Hepatocyte (in vitro differentiated cells): Measurements from ENCODE around the gene NR6A1. TPM values are rescaled to one million over a fixed set of nuclear protein-coding genes. Genes with fewer than 3 reads are reported as not detected.

Source experiments
- DNase-seq: peaks from one replicate; pipeline ENCODE4 v3.0.0-alpha.2; 2016; ENCODE audit warnings: low spot score
- H2AFZ ChIP-seq: fragments of 200-600 bp; sonication (generic); 2 replicates; pipeline ENCODE4 v1.6.0; 2016; ENCODE audit warnings: antibody characterized with exemption, mild to moderate bottlenecking
- H3K27ac ChIP-seq: fragments of 200-600 bp; sonication (generic); 2 replicates; pipeline ENCODE4 v1.5.1; 2016; ENCODE audit warnings: mild to moderate bottlenecking
- H3K27me3 ChIP-seq: fragments of 200-600 bp; sonication (generic); 2 replicates; pipeline ENCODE4 v1.6.1; 2016
- H3K36me3 ChIP-seq: fragments of 200-600 bp; sonication (generic); replicated peaks from 2 replicates; pipeline ENCODE4 v1.5.1; 2016; ENCODE audit warnings: low read depth; ENCODE audit not compliant: insufficient read depth
- H3K4me1 ChIP-seq: fragments of 200-600 bp; sonication (generic); 2 replicates; pipeline ENCODE4 v1.5.1; 2016; ENCODE audit warnings: mild to moderate bottlenecking, moderate library complexity; ENCODE audit not compliant: insufficient read depth
- H3K4me2 ChIP-seq: fragments of 200-600 bp; sonication (generic); 2 replicates; pipeline ENCODE4 v1.6.0; 2016
- H3K4me3 ChIP-seq: fragments of 200-600 bp; sonication (generic); 2 replicates; pipeline ENCODE4 v1.5.1; 2016; ENCODE audit warnings: mild to moderate bottlenecking
- H3K79me2 ChIP-seq: fragments of 200-600 bp; sonication (generic); 2 replicates; pipeline ENCODE4 v1.6.0; 2017; ENCODE audit warnings: mild to moderate bottlenecking
- H3K9me2 ChIP-seq: fragments of 200-600 bp; sonication (generic); replicated peaks from 2 replicates; pipeline ENCODE4 v1.6.0; 2017; ENCODE audit warnings: mild to moderate bottlenecking; ENCODE audit not compliant: insufficient read depth
- H3K9me3 ChIP-seq: fragments of 200-600 bp; sonication (generic); 2 replicates; pipeline ENCODE4 v1.5.1; 2016; ENCODE audit warnings: low read depth, mild to moderate bottlenecking
- H4K20me1 ChIP-seq: fragments of 200-600 bp; sonication (generic); 2 replicates; pipeline ENCODE4 v1.6.0; 2016; ENCODE audit warnings: mild to moderate bottlenecking; ENCODE audit not compliant: insufficient read depth, poor library complexity, severe bottlenecking
- EZH2 ChIP-seq: fragments of 200-600 bp; sonication (generic); IDR thresholded peaks from 2 replicates; pipeline ENCODE4 v1.6.1; 2016; ENCODE audit warnings: antibody characterized with exemption, mild to moderate bottlenecking, borderline replicate concordance
- EZH2phosphoT487 ChIP-seq: fragments of 200-600 bp; sonication (generic); IDR thresholded peaks from one replicate; pipeline ENCODE4 v1.6.1; 2018; ENCODE audit warnings: antibody characterized with exemption, mild to moderate bottlenecking, low read depth, moderate library complexity; ENCODE audit not compliant: unreplicated experiment, severe bottlenecking
- WGBS: methylation state at CpG from one replicate; pipeline ENCODE4 v1.1.6; 2016; ENCODE audit warnings: low lambda C conversion rate; ENCODE audit errors: missing lambda C conversion rate; 5-methylcytosine and 5-hydroxymethylcytosine counted together
- polyA plus RNA-seq: library from polyadenylated mRNA; unstranded; fragments of >200 nt; fragmentation: Nextera tagmentation; extraction: Ambion mirVana; gene quantifications from 2 replicates; pipeline ENCODE4 v1.2.1, GENCODE V29; 2016
- total RNA-seq: library from RNA; depleted of rRNA; stranded (reverse); fragments of >200 nt; gene quantifications from 2 replicates; pipeline ENCODE4 v1.2.3, GENCODE V29; 2014
- TF ChIP-seq, protein P1 (sequence below): fragments of 200-600 bp; sonication (generic); IDR thresholded peaks from 2 replicates; pipeline ENCODE4 v1.5.1; 2016; ENCODE audit warnings: antibody characterized with exemption, mild to moderate bottlenecking; ENCODE audit not compliant: poor library complexity

Gene NR6A1
- total and polyA plus RNA-seq, 2 experiments from 2014 or later = 1.2 to 4.0 TPM

DNA sequence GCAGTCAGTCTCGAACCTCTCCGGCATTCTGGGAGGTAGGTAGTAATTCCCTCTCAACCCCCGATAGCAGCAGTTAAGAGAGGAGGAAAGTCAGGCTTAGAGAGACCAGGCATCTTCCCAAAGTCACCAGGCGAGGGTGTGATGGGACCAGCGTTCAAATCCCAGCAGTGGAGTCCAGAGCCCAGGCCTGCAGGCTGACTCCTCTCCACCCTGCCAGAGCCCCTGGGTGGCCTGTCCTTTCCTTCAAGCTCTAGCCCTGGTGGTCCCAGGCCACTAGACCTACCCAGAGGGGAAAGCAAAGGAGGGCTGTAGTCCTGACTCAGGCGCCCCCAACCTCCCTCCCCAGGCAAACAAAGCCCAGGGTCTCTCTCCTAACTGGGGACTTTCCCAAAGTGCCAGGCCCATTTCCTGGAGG, 259.7 kb downstream of the NR6A1 start:
- Histone ChIP-seq H4K20me1 (no peaks in the 10 kb centered on the region), H3K9me3 (no peaks in the 10 kb centered on the region), H3K27me3 (no peaks in the 10 kb centered on the region), H3K4me1 (peaks cover 8% of the 10 kb centered on the region), H3K27ac (no peak overlapping the region), H3K4me2 (no peak overlapping the region), H3K9me2 (no peaks in the 10 kb centered on the region), H3K79me2 (no peaks in the 10 kb centered on the region), H3K4me3 (no peak overlapping the region), H3K36me3 (no peaks in the 10 kb centered on the region), H2AFZ (no peak overlapping the region)
- DNase-seq = no peak
- TF ChIP-seq, protein P1, sequence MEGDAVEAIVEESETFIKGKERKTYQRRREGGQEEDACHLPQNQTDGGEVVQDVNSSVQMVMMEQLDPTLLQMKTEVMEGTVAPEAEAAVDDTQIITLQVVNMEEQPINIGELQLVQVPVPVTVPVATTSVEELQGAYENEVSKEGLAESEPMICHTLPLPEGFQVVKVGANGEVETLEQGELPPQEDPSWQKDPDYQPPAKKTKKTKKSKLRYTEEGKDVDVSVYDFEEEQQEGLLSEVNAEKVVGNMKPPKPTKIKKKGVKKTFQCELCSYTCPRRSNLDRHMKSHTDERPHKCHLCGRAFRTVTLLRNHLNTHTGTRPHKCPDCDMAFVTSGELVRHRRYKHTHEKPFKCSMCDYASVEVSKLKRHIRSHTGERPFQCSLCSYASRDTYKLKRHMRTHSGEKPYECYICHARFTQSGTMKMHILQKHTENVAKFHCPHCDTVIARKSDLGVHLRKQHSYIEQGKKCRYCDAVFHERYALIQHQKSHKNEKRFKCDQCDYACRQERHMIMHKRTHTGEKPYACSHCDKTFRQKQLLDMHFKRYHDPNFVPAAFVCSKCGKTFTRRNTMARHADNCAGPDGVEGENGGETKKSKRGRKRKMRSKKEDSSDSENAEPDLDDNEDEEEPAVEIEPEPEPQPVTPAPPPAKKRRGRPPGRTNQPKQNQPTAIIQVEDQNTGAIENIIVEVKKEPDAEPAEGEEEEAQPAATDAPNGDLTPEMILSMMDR = no peak
- TF ChIP-seq EZH2 (no peak), EZH2phosphoT487 (no peak)
- 85% methylated on average over 6 of the region's 6 CpGs for WGBS

GRCh38 chr9:124510650-124511425, 260.3 kb downstream of the NR6A1 start:
- Histone ChIP-seq H3K4me1 (peaks cover 8% of the 10 kb centered on the region), H3K9me2 (no peaks in the 10 kb centered on the region), H3K79me2 (no peaks in the 10 kb centered on the region), H4K20me1 (no peaks in the 10 kb centered on the region), H3K4me2 (no peak overlapping the region), H2AFZ (no peak overlapping the region), H3K27ac (no peak overlapping the region), H3K4me3 (no peak overlapping the region), H3K9me3 (no peaks in the 10 kb centered on the region), H3K27me3 (peaks cover 4% of the 10 kb centered on the region), H3K36me3 (no peaks in the 10 kb centered on the region)
- TF ChIP-seq EZH2phosphoT487 = no peak
- TF ChIP-seq EZH2 = no peak
- TF ChIP-seq, protein P1 = no peak
- WGBS = 78% methylated on average over 9 of the region's 9 CpGs
- peak; percentile 55 for DNase-seq

GRCh38 chr9:124507880-124508423, 263.2 kb downstream of the NR6A1 start:
- Histone ChIP-seq H3K4me1 (peaks cover 16% of the 10 kb centered on the region), H2AFZ (no peak overlapping the region), H3K27ac (no peak overlapping the region), H3K4me2 (no peak overlapping the region), H3K4me3 (no peak overlapping the region), H3K9me3 (no peaks in the 10 kb centered on the region), H3K79me2 (no peaks in the 10 kb centered on the region), H3K27me3 (peaks cover 30% of the 10 kb centered on the region), H3K36me3 (no peaks in the 10 kb centered on the region), H4K20me1 (no peaks in the 10 kb centered on the region), H3K9me2 (no peaks in the 10 kb centered on the region)
- 98% methylated on average over 11 of the region's 11 CpGs for WGBS
- TF ChIP-seq EZH2 = no peak
- DNase-seq = no peak
